Measurements from ENCODE around the gene RGS11.

RGS11 gene

DNA sequence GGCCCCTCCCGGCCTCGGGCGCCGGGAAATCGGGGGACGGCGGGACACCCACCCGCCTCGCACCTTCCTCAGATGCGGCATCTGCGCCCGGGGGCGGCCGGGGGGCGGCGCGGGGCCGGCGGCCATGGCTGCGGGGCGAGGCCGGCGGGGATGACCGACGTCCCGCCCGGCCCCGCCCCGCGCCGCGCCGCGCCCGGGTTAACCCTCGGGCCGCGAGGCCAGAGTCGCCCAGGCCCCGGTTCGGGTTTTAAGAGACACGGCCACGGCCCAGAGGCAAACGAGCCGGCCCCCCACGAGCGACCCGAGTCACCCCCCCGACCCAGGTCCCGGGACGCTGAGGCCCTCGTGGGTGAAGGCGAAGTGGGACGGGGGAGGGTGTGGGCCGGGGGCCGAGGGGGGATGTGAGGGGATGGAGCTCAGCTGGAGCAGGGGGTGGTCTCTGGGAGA, at the start of gene RGS11:
TSS of gene RGS11 (minus strand) at position 159 of the 447 bp plus-strand sequence. CDS start at position 126, 33 bp downstream.
- DNase-seq, result no peak

DNA sequence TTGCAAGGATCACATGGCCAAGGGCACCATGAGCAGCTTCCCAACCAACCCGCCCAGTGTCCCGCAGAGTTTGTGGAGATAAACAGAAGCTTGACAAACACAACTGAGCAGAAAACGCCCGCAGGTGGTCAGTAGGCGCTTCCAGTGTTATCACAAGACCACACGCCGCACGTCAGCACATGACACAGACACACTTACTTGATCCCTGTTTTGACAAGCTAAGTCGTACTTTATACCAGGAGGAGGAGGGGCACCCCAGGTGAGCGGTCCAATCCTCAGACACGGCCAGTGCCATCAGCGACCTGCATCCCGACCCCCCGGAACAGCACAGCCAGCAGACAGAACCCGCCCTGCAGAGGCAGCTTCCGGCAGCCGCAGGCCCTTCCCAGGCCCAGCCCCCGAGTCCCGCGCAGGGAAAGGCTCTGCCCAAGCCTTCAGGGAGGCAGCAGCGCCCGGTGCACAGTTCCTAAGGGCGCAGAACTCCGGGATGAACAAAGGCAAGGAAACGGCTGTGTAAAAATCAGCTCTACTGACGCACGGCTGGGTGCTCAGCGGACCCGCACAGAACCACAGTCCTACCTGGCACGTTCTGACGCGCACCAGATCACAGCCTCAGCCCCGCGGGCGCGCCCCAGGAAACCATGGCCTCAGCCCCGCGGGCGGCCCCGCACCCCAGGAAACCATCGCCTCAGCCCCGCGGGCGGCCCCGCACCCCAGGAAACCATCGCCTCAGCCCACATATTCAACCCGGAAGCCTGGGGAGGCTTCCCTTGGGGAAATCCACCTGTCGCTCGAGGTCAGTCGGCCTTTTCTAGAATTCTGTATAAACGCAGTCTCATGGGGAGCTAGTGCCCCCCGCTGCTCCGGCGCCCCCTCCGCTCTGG, 48.9 kb upstream of the RGS11 start:
- DNase-seq, result peak in 3 of 4 experiments; percentile 24 to 72 (median 60)

DNA sequence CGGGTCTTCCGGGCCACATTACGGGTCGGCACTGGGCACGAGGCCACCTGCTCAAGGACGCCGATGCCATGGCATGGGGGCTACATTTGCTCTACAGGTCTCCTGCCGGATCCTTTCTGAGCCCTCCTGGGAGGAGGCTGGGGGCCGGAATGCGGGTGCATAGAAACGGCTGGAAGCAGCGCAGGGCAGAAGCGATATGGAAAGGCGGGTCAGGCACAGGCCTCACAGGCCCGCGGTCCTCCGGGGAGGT, 48.4 kb upstream of the RGS11 start:
- no peak for DNase-seq

GRCh38 chr16:322476-323143, 46.9 kb upstream of the RGS11 start:
- DNase-seq, result no peak

GRCh38 chr16:321532-321931, 45.8 kb upstream of the RGS11 start:
- DNase-seq, result no peak

DNA sequence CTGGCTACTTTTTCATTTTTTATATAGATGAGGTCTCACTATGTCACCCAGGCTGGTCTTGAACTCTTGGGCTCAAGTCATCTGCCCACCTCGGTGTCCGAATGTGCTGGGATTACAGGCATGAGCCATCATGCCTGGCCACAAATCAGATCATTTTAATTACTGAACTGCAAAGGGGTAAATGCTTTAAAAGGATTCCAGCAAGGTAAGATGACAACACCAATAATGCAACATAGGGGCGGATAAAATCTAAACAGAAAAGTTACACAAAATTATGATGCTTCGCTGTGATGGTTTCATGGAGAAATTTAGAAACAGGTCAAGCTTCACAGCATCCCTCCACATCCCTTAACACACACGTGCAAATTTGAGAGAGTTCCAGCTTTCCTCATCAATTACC, 44.5 kb upstream of the RGS11 start:
- no peak for DNase-seq

DNA sequence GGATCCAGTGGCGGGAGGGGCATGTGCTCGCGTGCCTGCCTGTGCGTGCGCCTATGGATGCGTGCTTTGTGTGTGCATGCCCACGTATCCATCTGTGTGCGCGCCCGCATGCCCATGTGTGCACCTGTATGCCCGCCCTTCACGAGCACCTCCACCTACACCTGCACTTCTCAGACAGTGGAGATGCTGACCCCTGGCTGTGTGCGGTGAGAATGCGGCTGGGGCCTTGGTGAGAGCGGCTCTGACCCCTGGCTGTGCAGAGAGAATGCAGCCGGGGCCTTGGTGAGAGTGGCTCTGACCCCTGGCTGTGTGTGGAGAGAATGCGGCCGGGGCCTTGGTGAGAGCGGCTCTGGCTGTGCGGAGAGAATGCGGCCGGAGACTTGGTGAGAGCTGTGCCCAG, 42.9 kb upstream of the RGS11 start:
- DNase-seq, result no peak

DNA sequence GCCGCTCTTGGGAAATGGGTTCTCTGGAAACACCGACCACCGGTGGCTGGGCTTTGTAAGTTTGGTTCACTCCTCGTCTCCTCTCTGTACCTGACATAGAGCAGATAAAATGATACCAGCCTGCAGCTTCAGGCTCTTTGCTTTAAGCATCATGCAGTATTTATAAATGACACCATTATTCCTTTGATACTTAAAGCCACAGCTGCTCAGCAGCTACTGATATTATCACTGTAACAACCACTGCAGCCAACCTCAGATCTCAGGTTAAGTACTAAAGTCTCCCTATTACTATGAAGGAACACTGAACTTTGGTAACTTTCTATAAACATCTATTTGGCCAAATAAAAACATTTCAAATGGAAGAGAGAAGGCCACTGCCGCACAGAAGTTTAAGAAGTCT, 41.8 kb upstream of the RGS11 start:
- no peak for DNase-seq

DNA sequence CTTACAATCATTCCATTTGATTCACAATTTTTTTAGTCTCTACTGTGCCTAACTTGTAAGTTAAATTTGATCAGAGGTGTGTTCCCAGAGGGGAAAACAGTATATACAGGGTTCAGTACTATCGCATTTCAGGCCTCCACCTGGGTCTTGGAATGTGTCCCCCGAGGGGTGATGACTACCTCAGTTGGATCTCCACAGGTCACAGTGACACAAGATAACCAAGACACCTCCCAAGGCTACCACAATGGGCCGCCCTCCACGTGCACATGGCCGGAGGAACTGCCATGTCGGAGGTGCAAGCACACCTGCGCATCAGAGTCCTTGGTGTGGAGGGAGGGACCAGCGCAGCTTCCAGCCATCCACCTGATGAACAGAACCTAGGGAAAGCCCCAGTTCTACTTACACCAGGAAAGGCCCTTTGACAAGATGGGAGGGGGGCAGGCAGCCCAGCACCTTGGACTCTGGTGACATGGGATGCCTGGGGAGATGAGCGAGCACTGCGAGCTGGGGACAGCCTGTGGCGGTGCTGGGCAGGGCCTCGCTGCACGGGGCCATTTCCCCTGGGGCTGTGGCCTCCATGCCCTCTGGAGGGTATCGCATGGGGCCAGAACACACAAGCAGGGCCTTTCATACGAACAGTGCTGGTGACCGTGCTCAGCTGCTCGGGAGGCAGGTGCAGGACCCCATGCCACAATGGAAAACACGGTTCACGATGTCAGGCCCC, 41.2 kb upstream of the RGS11 start:
- DNase-seq, result no peak

DNA sequence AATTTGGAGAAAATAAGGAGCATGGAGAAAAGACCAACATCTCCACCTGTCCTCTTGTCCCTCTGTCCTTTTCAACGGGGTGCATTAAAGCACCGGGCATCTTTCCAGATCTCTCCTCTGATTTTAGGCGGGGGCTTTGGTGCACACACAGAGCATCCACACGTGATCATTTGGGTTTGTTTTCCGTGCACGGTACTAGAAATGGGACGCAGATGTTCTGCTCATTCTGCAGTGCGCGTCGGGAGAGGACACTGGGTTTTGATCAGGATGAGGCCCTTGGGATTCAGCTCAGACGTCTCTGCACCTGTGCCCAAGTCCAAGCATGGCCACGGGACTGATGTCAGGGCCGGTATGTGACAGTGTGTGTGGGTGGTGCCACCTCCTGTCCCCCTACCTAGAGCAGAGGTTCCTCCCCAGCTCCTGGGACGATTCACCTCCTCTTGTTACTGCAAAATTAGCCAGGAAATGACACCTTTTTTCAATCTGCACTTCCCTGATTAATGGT, 39.1 kb upstream of the RGS11 start:
- no peak for DNase-seq

- no peak for DNase-seq
Observed at GRCh38 chr16:314351-314750, 38.6 kb upstream of the RGS11 start.

DNA sequence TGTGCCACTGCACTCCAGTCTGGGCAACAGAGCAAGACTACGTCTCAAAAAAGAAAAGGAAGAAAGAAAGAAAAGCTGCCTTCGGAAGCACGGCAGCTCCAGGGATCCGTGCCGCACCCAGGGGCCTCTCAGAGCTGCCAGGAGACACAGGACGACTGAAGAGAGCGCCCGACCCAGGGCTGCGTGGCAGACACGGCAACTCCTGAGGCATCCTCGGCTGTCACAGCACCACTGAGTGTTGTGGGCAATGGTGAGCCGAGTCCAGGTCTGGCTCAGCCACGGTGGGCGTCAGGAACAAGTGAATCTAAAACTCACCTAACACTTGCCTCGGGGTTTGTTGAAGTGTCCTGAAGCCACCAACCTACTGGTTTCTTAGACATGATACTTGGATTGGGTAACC, 36.0 kb upstream of the RGS11 start:
- no peak for DNase-seq

GRCh38 chr16:309476-309875, 33.7 kb upstream of the RGS11 start:
- DNase-seq, result peak in 1 of 4 experiments; percentile 13

DNA sequence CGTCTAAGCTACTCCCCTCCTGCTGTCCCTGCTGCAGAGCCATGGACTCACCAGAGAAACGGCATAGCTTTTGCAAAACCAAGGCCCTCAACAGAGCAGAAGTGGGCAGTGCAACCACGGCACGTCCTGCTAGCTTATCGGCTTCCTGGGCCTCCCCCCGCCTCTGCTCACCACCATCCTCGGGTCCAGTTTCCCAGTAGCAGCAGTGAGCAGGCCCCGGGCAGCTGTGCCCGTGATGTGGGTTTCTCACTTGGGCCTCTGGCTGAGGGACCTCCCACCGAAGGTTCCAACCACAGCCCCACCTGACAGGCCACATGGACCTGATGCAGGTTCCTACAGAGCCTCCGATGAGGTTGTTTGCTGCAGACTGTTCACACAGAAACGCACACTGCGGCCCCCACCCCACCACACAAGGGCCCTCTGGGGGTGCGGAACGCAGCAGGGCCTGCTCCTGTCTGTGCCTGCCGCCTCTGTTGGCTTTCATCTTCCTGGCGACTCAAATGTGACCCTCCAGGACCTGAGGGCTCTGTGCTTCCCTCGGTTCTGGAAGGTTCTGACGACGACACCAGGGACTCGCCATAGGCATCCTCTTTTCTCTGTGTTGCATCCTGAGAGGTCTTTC, 32.1 kb upstream of the RGS11 start:
- DNase-seq, result no peak

DNA sequence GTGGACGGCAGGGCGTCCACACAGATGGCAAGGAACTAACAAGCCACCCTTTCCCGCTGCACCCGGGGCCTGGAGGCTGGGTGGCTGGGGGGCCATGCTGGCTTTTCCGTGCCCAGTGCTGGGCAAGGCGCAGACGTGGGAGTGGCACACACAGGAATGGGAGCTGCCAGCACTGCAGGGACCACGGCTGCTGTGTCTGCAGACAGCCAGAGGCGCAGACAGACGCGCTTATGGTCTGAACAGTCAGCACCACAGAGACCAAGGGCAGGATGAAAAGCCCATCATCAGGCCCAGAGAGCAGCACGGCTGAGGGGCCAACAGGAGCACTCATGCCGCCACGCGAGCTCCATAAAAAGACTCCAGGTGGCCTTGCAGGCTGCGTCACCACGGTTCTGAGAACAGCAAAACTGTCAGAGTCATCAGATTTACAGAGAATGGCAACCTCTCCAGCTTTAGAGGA, 31.2 kb upstream of the RGS11 start:
- no peak for DNase-seq

GRCh38 chr16:305916-306626, 30.3 kb upstream of the RGS11 start:
- no peak for DNase-seq

GRCh38 chr16:303760-304505, 28.2 kb upstream of the RGS11 start:
- DNase-seq, result no peak

GRCh38 chr16:301950-302349, 26.2 kb upstream of the RGS11 start:
- DNase-seq, result no peak

DNA sequence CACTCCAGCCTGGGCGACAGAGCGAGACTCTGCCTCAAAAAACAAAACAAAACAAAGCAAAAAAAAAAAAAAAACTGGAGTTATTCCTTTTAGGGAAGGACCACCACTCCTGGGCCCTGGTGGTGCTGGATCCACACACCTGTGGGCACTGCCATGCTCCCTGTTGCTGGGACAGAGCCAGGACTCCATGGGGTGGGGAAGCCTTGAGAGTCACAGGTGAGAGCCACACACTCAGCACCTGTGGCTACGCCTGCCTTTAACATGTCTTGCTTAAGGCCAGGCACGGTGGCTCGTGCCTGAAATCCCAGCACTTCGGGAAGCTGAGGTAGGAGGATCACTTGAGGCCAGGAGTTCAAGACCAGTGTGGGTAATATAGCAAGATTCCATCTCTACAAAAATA, 25.5 kb upstream of the RGS11 start:
- no peak for DNase-seq

DNA sequence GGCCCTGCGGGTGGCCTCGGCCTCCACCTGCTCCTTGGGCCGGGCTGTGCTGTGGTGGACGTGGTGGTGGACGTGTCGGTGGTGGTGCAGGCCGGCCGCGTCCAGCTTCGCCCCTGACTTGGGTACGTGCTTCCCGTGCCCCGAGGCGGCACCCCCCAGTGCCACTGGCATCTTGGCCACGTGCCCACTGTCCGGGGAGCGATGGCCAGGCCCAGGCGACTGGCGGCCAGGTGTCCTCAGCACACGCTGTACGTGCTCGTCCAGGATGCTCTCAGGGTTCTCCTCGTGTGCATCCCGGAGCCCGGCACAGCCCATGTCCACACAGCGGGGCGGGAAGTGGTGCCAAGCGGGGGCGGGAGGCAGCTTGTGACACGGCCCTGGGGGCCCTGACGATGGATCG, 22.1 kb upstream of the RGS11 start:
- no peak for DNase-seq

DNA sequence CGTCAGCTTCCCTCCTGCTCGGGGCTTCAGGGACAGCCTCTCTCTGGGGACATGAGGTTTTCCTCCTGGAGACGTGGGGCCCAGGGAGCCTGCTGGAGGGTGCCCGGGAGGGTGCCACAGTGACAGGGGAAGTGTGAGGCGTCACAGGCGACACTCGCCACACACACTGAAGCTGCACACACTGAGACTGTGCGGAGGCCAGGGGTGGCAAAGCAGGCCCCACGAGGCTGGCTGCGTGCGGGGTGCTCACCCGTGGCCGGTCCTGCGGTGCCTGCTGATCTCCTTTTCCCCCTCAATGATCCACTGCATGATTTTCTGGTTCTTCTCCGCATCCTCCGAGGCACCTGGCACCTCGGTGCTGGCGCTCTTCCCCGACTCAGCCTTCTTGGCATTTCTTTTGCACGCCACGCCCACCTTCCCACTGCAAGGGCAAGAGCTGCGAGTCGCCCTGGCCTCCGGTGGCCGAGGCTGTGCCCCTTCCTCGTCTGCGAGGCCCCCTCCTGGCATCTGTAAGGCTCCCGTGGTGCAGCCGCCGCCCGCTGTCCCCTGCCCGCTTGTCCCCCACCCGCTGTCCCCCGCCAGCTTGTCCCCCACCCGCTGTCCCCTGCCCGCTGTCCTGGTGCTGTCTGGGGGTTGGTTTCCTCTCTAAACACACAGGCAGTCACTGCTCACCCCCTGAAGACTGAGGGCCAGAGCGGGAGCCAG, 21.2 kb upstream of the RGS11 start:
- no peak for DNase-seq

All from activated naive CD4-positive, alpha-beta T cell (primary cell).